HG02885 (cell line): Measurements from ENCODE around the gene G6PD.

Experiments used
- ATAC-seq: cut with Tn5 transposase; IDR thresholded peaks from one replicate; pipeline ENCODE4 v1.9.1; 2021; ENCODE audit warnings: mild to moderate bottlenecking; ENCODE audit not compliant: unreplicated experiment, poor library complexity

The G6PD gene

GRCh38 chrX:154489182-154489581, 57.5 kb downstream of the G6PD start:
- no peak for ATAC-seq

- no peak for ATAC-seq
Observed at GRCh38 chrX:154488336-154489075, 58.1 kb downstream of the G6PD start.

GRCh38 chrX:154487518-154488290, 58.9 kb downstream of the G6PD start:
- ATAC-seq, result no peak

GRCh38 chrX:154486396-154487207, 60.0 kb downstream of the G6PD start, which contains the start of gene UBL4A:
Gene UBL4A (minus strand): TSS chrX:154486615. CDS start chrX:154486584, 31 bp downstream.
- ATAC-seq, result peak; percentile 29

- ATAC-seq, result no peak
Observed at GRCh38 chrX:154486052-154486395, 60.6 kb downstream of the G6PD start.

- ATAC-seq, result no peak
Observed at GRCh38 chrX:154485150-154486051, 61.2 kb downstream of the G6PD start.

GRCh38 chrX:154484255-154485149, 62.1 kb downstream of the G6PD start:
- no peak for ATAC-seq

- ATAC-seq, result no peak
Observed at GRCh38 chrX:154483325-154483724, 63.3 kb downstream of the G6PD start.

- ATAC-seq, result no peak
Observed at GRCh38 chrX:154482786-154483185, 63.9 kb downstream of the G6PD start.

- no peak for ATAC-seq
Observed at GRCh38 chrX:154481911-154482601, 64.6 kb downstream of the G6PD start.
